GM10266 (cell line): Measurements from ENCODE around the gene LMBRD2.

Experiments used
- DNase-seq: peaks from one replicate; pipeline ENCODE4 v3.0.0; 2012; ENCODE audit errors: extremely low spot score
- TF ChIP-seq, protein P1 (sequence below): IDR thresholded peaks from 2 replicates; pipeline ENCODE4 v1.5.1; 2012; ENCODE audit warnings: mild to moderate bottlenecking, low read depth; ENCODE audit not compliant: control insufficient read depth, insufficient read depth; ENCODE audit errors: missing control alignments

Gene LMBRD2

DNA sequence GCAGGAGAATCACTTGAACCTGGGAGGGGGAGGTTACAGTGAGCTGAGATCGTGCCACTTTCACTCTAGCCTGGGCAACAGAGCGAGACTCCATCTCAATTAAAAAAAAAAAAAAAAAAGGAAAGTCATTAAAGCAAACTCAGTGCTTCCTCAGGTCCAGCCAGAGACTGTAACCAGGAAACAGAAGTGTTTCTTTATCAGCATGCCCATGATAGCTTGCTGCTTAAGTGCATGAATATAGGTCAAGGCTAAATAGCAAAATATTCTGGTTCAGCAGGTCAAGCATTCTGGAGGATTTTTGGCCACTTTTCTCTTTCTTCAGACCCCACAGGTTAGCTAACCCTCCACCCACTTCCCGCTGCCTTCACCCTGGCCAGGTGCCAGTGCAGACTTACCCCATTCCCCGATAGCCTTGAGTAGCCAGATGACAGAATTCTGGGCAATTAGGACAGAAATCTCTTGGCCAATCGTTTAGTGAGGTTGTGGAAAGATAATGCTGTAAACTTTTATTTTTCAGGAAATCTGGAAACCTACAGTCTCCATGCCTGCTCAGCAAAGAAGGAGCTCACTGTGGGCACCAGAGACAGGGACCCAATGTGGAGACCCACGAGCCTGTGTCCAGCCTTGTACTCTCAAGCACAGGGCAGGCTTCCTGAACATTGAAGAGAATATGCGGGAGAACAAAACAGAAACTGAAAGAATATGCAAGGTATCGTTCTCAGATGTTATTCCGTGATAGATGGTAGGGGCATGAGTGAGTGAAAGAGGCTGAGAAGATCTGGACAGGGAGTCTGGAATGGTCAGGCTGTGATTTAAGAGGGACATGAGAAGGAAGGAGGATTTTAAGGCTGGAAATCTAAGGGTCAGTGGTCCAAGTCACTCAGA lies 80.8 kb downstream of the LMBRD2 start:
- TF ChIP-seq, protein P1, sequence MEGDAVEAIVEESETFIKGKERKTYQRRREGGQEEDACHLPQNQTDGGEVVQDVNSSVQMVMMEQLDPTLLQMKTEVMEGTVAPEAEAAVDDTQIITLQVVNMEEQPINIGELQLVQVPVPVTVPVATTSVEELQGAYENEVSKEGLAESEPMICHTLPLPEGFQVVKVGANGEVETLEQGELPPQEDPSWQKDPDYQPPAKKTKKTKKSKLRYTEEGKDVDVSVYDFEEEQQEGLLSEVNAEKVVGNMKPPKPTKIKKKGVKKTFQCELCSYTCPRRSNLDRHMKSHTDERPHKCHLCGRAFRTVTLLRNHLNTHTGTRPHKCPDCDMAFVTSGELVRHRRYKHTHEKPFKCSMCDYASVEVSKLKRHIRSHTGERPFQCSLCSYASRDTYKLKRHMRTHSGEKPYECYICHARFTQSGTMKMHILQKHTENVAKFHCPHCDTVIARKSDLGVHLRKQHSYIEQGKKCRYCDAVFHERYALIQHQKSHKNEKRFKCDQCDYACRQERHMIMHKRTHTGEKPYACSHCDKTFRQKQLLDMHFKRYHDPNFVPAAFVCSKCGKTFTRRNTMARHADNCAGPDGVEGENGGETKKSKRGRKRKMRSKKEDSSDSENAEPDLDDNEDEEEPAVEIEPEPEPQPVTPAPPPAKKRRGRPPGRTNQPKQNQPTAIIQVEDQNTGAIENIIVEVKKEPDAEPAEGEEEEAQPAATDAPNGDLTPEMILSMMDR: no peak
- DNase-seq: no peak

DNA sequence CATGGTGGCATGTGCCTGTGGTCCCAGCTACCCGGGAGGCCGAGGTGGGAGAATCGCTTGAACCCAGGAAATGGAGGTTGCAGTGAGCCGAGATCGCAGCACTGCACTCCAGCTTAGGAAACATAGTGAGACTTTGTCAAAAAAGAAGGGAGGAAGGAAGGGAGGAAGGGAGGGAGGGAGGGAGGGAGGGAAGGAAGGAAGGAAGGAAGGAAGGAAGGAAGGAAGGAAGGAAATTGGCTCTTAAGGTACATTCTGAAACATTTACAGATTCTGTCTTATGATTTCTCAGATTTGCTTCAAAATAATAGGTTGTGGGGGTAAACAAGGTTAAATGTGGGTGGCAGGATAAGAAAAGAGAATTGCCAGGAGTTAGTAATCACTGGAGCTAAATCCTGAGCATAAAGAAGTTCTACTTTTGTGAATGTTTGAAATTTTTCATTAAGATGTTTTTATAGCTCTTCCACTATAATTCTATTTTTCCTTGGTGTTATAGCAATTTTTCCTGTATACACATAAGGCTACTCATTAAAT lies 82.9 kb downstream of the LMBRD2 start:
- TF ChIP-seq, protein P1: no peak
- DNase-seq: no peak

DNA sequence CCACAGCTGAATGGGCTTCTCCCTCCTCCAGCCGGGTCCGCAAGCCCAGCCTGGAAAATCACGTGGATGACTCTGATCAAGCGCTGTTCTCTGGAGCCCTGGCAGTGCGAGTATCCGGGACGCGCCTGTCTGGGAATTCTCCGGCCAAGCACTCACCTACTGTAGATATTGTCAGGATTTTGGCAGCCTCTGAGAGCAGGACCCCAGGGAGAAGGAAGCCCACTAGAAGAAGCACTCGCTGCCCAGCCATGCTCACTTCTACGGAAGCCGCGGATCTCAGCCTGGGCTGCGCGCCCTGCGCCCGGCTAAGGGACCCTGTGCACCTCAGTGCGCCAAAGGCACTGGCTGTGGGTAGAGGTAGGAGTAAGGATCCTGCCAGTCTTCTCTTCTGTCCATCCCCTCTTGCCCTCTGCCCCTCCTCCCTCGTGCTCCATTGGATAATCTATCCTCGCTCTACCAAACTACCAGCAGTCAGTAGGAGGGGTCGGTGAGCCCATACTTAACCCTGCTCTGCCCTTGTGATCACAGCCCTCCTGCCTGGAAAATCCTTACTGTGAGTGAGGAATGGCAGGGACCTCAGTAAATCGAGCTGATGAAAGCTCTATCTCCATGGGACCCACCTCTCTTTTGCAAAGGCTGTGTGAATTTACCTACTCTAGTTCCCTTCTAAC lies 85.0 kb downstream of the LMBRD2 start, which contains the start of gene UGT3A2:
Gene UGT3A2, minus strand, starts transcription at position 343 of the 671 bp plus-strand sequence. Its CDS starts 93 bp downstream, at position 250.
- TF ChIP-seq, protein P1: no peak
- DNase-seq: no peak

DNA sequence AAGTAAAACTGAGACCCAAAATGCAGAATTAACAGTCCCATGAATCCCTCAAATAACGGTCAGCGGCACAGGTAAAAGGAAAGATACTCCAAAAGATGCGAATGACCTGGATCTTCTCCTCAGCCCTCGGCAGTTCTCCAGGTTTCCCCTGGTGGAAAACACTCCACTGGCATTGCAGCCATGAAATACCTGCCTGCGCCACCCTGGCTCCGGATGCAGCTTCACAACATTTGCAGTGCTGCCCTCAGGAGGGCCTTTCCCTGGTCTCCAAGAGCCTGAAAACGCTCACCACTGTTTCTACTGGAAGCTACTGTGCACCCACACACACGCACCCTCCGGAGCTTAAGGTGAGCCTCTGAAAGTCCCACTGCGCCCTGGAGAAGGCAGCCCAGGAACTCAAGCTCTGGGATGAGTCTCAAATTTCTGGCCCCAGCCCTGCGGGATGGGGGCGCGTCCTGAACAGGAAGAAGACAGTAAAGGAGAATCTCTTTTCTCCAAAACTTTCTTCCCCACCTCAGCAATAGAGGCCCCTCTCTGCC lies 85.6 kb downstream of the LMBRD2 start:
- TF ChIP-seq, protein P1: no peak
- no peak for DNase-seq

DNA sequence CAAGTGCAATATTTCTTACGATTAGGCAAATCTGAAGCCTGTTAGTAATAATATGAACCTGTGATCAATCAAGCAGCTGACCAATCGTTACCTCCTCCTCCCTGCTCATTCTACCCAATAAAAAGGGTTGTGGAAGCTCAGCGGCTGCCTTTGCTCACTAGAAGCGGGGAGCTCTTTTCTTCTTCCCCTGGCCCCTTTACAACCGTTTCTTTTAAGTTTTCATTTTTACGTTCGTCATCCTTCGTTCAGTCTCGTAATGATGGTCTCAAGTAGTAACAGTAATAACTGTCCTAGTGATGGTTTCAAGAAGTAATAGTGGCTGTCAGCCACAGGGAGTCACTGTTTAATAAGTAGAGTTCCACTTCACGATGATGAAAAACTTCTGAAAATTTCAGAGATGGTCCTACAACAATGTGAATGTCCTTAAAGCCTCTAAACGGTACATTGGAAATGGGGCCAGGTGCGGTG lies 91.2 kb downstream of the LMBRD2 start:
- no peak for DNase-seq
- TF ChIP-seq, protein P1: no peak

DNA sequence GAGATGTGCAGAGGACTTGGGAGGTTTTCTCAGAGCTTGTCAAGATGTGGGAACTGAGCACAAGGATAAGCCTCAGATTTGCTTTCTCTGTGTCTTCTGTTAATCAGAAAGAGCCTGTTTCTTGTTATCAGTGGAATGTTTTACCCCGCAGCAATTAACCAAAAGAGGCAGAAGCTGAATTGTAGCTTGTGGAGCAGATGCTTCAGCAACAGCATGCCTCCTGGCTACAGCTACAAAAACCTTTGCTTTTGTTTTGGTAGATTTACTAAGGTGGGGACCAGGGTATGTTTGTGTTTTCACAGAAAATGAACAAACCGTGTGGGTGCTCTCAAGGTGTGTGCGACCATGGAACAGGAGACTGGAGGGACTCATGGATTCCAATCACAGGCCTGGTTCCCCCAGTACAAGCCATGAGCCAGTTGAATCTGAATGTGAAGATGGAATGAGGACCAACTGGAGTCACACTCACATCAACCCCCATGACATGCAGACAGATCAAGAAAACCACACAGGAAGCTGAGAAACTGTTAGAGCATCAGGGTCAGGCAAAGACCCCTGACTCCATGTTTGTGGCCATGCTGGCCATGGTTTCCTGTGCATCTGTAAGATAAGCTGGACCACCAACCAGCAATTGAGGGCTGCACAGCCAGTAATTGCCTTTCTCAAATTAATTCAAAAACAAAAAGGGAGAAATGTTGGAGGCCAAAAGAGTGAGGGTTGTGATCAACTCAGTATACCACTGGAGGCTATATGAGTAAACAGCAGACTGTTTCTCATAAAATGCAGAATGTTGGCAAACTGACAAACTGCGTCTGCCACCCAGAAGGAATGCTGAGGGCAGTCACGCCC lies 91.9 kb downstream of the LMBRD2 start:
- TF ChIP-seq, protein P1: no peak
- DNase-seq: no peak
